ENCODE results near the gene MAD1L1.

MAD1L1 gene
- 11.1 to 15.9 (median 11.8) reads per million in 3 donors for total RNA-seq

DNA sequence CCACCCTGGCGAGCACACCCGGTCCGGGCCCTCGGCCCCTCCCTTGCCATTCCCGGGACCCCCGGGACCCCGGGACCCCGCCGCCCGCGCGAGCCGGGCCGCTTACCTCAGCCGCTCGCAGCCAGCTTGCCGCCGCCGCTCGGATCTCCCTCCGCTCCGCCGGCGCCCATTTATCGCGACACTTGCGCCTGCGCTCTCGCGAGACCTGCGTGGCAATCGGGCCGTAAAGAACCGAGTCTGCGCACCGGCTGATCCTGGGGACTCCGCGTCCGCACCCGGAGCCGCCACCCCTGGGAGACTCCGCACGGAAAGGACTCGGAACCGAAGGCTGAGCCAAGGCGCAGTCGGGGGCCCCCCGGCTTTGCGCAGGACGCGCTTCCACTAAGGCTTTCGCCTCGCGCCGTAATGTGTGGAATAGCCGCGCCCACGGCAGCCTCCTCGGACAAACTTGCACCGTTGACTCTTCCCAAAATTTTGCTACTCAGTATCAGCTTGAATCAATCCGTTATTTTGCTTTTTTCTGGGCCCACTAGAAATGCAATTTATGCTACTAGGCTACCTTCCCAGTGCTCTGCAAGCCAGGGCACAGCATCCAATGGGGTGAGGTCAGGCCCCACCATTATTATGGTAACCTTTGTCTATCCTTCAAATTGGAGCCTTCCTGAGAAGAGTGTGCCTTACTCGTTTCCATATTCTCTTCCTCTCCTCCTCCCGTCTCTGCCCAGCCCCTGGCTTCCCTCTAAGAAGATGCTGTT lies at the start of gene MAD1L1:
Gene MAD1L1 (minus strand): TSS at position 180 of the 755 bp plus-strand sequence. CDS start 2,812 bp downstream, outside the sequence.
- Histone ChIP-seq H3K36me3 (ENCODE audit: control insufficient read depth, insufficient read depth, low read length) (peaks cover 9% of the 10 kb centered on the region), H3K9me3 (ENCODE audit: control insufficient read depth, low read length) (no peaks in the 10 kb centered on the region), H3K27ac (ENCODE audit: insufficient read depth, low read length, poor library complexity, severe bottlenecking) (peak within 1 kb of the TSS; percentile 64), H3K27me3 (replicated peaks; ENCODE audit: control insufficient read depth, insufficient read depth, low read length, poor library complexity, severe bottlenecking) (no peaks in the 10 kb centered on the region), H3K4me3 (ENCODE audit: insufficient read depth, low read depth, low read length, poor library complexity, severe bottlenecking) (peak within 1 kb of the TSS; percentile 85), H3K4me1 (ENCODE audit: control insufficient read depth, insufficient read depth, low read length, poor library complexity, severe bottlenecking) (peaks cover 6% of the 10 kb centered on the region)
- DNase-seq: peak; percentile 74 to 84 (median 79)

- H3K4me3 ChIP-seq (ENCODE audit: insufficient read depth, low read depth, low read length, poor library complexity, severe bottlenecking): no peak overlapping the region
- no peaks in the 10 kb centered on the region for H3K9me3 ChIP-seq (ENCODE audit: control insufficient read depth, low read length)
- H3K27me3 ChIP-seq (replicated peaks; ENCODE audit: control insufficient read depth, insufficient read depth, low read length, poor library complexity, severe bottlenecking): no peaks in the 10 kb centered on the region
- H3K36me3 ChIP-seq (ENCODE audit: control insufficient read depth, insufficient read depth, low read length): no peaks in the 10 kb centered on the region
- H3K4me1 ChIP-seq (ENCODE audit: control insufficient read depth, insufficient read depth, low read length, poor library complexity, severe bottlenecking): no peaks in the 10 kb centered on the region
- no peak overlapping the region for H3K27ac ChIP-seq (ENCODE audit: insufficient read depth, low read length, poor library complexity, severe bottlenecking)
- DNase-seq: no peak
Observed at GRCh38 chr7:2282185-2282751, 49.5 kb upstream of the MAD1L1 start.

DNA sequence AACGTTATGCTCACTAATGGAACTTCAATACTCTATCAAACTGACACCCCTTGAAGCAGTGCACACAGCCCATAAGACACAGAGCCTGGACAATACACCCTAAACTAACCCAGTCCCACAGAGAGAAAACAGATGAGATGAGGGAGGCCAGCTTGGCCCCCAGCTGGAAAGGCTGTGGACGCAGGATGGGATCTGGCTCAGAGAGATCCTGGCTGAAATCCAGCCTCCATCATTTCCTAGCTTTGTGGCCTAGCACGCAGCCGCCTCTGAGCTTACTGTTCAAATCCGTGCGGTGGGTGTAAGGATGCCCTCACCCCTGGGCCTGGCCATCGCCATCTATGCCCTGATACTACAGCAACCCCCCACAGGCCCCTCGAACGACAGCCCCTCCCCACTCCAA lies 48.8 kb upstream of the MAD1L1 start:
- Histone ChIP-seq H3K27me3 (replicated peaks; ENCODE audit: control insufficient read depth, insufficient read depth, low read length, poor library complexity, severe bottlenecking) (no peaks in the 10 kb centered on the region), H3K9me3 (ENCODE audit: control insufficient read depth, low read length) (no peaks in the 10 kb centered on the region), H3K4me3 (ENCODE audit: insufficient read depth, low read depth, low read length, poor library complexity, severe bottlenecking) (no peak overlapping the region), H3K4me1 (ENCODE audit: control insufficient read depth, insufficient read depth, low read length, poor library complexity, severe bottlenecking) (no peaks in the 10 kb centered on the region), H3K36me3 (ENCODE audit: control insufficient read depth, insufficient read depth, low read length) (no peaks in the 10 kb centered on the region), H3K27ac (ENCODE audit: insufficient read depth, low read length, poor library complexity, severe bottlenecking) (no peak overlapping the region)
- no peak for DNase-seq

DNA sequence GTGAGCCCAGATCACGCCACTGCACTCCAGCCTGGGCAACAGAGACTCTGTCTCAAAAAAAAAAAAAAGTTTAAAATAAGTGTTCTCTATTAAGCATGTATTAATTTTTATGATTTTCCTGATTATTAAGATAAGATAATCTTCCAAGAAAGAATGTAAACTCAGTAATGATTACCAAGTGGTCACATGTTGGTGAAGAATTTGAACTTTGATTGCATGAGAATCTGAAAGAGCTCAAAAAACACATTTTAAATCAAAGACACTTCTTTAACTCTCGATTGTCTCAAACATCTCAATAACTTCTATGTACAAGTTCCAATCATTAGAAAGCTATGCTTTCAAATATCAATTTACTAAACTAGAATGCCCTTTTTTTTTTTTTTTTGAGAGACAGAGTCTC lies 47.7 kb upstream of the MAD1L1 start:
- Histone ChIP-seq H3K4me1 (ENCODE audit: control insufficient read depth, insufficient read depth, low read length, poor library complexity, severe bottlenecking) (no peaks in the 10 kb centered on the region), H3K27me3 (replicated peaks; ENCODE audit: control insufficient read depth, insufficient read depth, low read length, poor library complexity, severe bottlenecking) (no peaks in the 10 kb centered on the region), H3K27ac (ENCODE audit: insufficient read depth, low read length, poor library complexity, severe bottlenecking) (no peak overlapping the region), H3K36me3 (ENCODE audit: control insufficient read depth, insufficient read depth, low read length) (no peaks in the 10 kb centered on the region), H3K9me3 (ENCODE audit: control insufficient read depth, low read length) (no peaks in the 10 kb centered on the region), H3K4me3 (ENCODE audit: insufficient read depth, low read depth, low read length, poor library complexity, severe bottlenecking) (no peak overlapping the region)
- DNase-seq: no peak

GRCh38 chr7:2279896-2280295 lies 47.2 kb upstream of the MAD1L1 start:
- H3K4me3 ChIP-seq (ENCODE audit: insufficient read depth, low read depth, low read length, poor library complexity, severe bottlenecking): no peak overlapping the region
- H3K4me1 ChIP-seq (ENCODE audit: control insufficient read depth, insufficient read depth, low read length, poor library complexity, severe bottlenecking): no peaks in the 10 kb centered on the region
- DNase-seq: no peak
- H3K36me3 ChIP-seq (ENCODE audit: control insufficient read depth, insufficient read depth, low read length): no peaks in the 10 kb centered on the region
- no peaks in the 10 kb centered on the region for H3K27me3 ChIP-seq (replicated peaks; ENCODE audit: control insufficient read depth, insufficient read depth, low read length, poor library complexity, severe bottlenecking)
- H3K9me3 ChIP-seq (ENCODE audit: control insufficient read depth, low read length): no peaks in the 10 kb centered on the region
- H3K27ac ChIP-seq (ENCODE audit: insufficient read depth, low read length, poor library complexity, severe bottlenecking): no peak overlapping the region

GRCh38 chr7:2278026-2278425 lies 45.3 kb upstream of the MAD1L1 start:
- Histone ChIP-seq H3K4me3 (ENCODE audit: insufficient read depth, low read depth, low read length, poor library complexity, severe bottlenecking) (no peak overlapping the region), H3K4me1 (ENCODE audit: control insufficient read depth, insufficient read depth, low read length, poor library complexity, severe bottlenecking) (no peaks in the 10 kb centered on the region), H3K9me3 (ENCODE audit: control insufficient read depth, low read length) (no peaks in the 10 kb centered on the region), H3K27ac (ENCODE audit: insufficient read depth, low read length, poor library complexity, severe bottlenecking) (no peak overlapping the region), H3K36me3 (ENCODE audit: control insufficient read depth, insufficient read depth, low read length) (no peaks in the 10 kb centered on the region), H3K27me3 (replicated peaks; ENCODE audit: control insufficient read depth, insufficient read depth, low read length, poor library complexity, severe bottlenecking) (no peaks in the 10 kb centered on the region)
- DNase-seq: no peak

DNA sequence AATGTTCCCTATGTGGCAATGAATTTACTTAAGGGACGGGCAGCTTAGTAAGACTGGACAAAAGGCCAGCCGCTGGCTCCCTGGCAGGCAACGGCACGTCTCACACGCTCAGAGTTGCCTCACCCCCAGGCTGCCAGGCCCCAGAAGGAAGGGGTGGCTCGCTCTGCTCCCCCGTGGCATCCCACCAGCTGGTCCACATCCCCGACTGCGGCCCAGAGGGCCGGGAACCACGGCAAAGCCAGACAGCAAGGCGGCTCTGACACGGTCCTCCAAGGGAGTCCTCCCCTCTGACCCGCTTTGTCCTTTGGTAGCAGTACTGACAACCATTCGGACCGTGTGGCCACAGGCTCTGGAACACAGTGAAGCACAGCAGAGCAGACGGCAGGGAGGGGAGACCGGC lies 43.4 kb upstream of the MAD1L1 start:
- no peaks in the 10 kb centered on the region for H3K9me3 ChIP-seq (ENCODE audit: control insufficient read depth, low read length)
- H3K36me3 ChIP-seq (ENCODE audit: control insufficient read depth, insufficient read depth, low read length): no peaks in the 10 kb centered on the region

DNA sequence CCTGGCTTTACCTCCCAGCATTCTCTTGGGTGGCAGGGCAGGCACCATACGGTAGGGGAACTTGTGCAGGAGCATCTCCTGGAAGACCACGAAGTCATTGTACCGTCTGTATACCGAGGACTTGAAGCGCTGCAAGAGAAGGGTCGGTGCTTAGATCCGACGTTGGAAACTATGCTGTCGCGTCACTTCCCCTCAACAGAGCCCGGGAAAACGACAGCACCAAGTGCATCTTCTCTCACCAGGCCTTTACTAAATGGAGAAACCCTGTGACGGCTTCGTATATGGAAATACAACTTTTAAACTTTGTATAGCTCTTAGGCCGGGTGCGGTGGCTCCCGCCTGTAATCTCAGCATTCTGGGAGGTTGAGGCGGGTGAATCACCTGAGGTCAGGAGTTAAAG lies 42.4 kb upstream of the MAD1L1 start:
- Histone ChIP-seq H3K36me3 (ENCODE audit: control insufficient read depth, insufficient read depth, low read length) (no peaks in the 10 kb centered on the region), H3K4me1 (ENCODE audit: control insufficient read depth, insufficient read depth, low read length, poor library complexity, severe bottlenecking) (no peaks in the 10 kb centered on the region), H3K27me3 (replicated peaks; ENCODE audit: control insufficient read depth, insufficient read depth, low read length, poor library complexity, severe bottlenecking) (no peaks in the 10 kb centered on the region), H3K27ac (ENCODE audit: insufficient read depth, low read length, poor library complexity, severe bottlenecking) (no peak overlapping the region), H3K4me3 (ENCODE audit: insufficient read depth, low read depth, low read length, poor library complexity, severe bottlenecking) (no peak overlapping the region), H3K9me3 (ENCODE audit: control insufficient read depth, low read length) (no peaks in the 10 kb centered on the region)
- DNase-seq: no peak

More for the DNA sequence above, 43.4 kb upstream of the MAD1L1 start:
- no peaks in the 10 kb centered on the region for H3K27me3 ChIP-seq (replicated peaks; ENCODE audit: control insufficient read depth, insufficient read depth, low read length, poor library complexity, severe bottlenecking)
- H3K4me3 ChIP-seq (ENCODE audit: insufficient read depth, low read depth, low read length, poor library complexity, severe bottlenecking): no peak overlapping the region
- H3K27ac ChIP-seq (ENCODE audit: insufficient read depth, low read length, poor library complexity, severe bottlenecking): no peak overlapping the region
- DNase-seq: no peak
- H3K4me1 ChIP-seq (ENCODE audit: control insufficient read depth, insufficient read depth, low read length, poor library complexity, severe bottlenecking): no peaks in the 10 kb centered on the region

GRCh38 chr7:2274666-2275065 lies 41.9 kb upstream of the MAD1L1 start:
- Histone ChIP-seq H3K27ac (ENCODE audit: insufficient read depth, low read length, poor library complexity, severe bottlenecking) (no peak overlapping the region), H3K27me3 (replicated peaks; ENCODE audit: control insufficient read depth, insufficient read depth, low read length, poor library complexity, severe bottlenecking) (no peaks in the 10 kb centered on the region), H3K9me3 (ENCODE audit: control insufficient read depth, low read length) (no peaks in the 10 kb centered on the region), H3K36me3 (ENCODE audit: control insufficient read depth, insufficient read depth, low read length) (no peaks in the 10 kb centered on the region), H3K4me1 (ENCODE audit: control insufficient read depth, insufficient read depth, low read length, poor library complexity, severe bottlenecking) (no peaks in the 10 kb centered on the region), H3K4me3 (ENCODE audit: insufficient read depth, low read depth, low read length, poor library complexity, severe bottlenecking) (no peak overlapping the region)
- DNase-seq: no peak

DNA sequence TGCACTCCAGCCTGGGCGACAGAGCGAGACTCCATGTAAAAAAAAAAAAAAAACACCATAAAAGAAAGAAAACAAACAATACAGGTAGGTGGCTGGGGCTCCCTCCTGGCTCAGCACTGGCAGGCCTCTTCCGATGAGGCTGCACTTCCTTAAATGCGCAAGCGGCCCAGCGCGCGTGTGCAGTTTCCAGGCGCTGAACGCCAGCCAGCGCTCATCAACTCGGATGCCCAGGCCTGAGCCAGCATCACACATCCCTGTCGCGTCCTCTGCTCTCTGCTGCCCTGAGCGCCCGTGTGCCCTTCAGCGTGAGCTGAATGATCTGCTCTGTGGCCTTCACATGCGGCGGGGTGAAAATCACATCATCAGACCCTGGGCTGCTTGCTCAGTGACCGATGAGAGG lies 41.1 kb upstream of the MAD1L1 start:
- Histone ChIP-seq H3K27ac (ENCODE audit: insufficient read depth, low read length, poor library complexity, severe bottlenecking) (no peak overlapping the region), H3K27me3 (replicated peaks; ENCODE audit: control insufficient read depth, insufficient read depth, low read length, poor library complexity, severe bottlenecking) (no peaks in the 10 kb centered on the region), H3K4me3 (ENCODE audit: insufficient read depth, low read depth, low read length, poor library complexity, severe bottlenecking) (no peak overlapping the region), H3K36me3 (ENCODE audit: control insufficient read depth, insufficient read depth, low read length) (no peaks in the 10 kb centered on the region), H3K9me3 (ENCODE audit: control insufficient read depth, low read length) (no peaks in the 10 kb centered on the region), H3K4me1 (ENCODE audit: control insufficient read depth, insufficient read depth, low read length, poor library complexity, severe bottlenecking) (no peaks in the 10 kb centered on the region)
- no peak for DNase-seq

Measured in effector memory CD4-positive, alpha-beta T cell (primary cell).